K562 (cell line): Measurements from ENCODE around the gene NPAS2. TPM values are rescaled to one million over a fixed set of nuclear protein-coding genes. Genes with fewer than 3 reads are reported as not detected.

ENCODE experiments used
- ETS1 ChIP-seq: conservative IDR thresholded peaks from 2 replicates; pipeline ENCODE4 v1.6.1; 2011; ENCODE audit warnings: low read depth, mild to moderate bottlenecking, low read length; ENCODE audit not compliant: control insufficient read depth
- MGA ChIP-seq: fragments of 450-650 bp; IDR thresholded peaks from 2 replicates; pipeline ENCODE4 v1.6.1; 2016; ENCODE audit warnings: mild to moderate bottlenecking, moderate library complexity
- MNT ChIP-seq, 2 experiments: fragments of 450-650 bp; conservative IDR thresholded peaks; 2 replicates each; pipeline ENCODE4 v1.6.1; 2017; ENCODE audit warnings: mild to moderate bottlenecking in 2 of 2, moderate library complexity in 2 of 2
- MTA2 ChIP-seq: fragments of 450-650 bp; IDR thresholded peaks from 2 replicates; pipeline ENCODE4 v1.6.1; 2016; ENCODE audit warnings: low read depth
- polyA plus RNA-seq, 8 experiments: library from polyadenylated mRNA; depleted of rRNA in 4 of 8; stranded (reverse) in 5 of 8; unstranded in 3 of 8; fragments of >200 nt; fragmentation: Nextera tagmentation in 2 of 8; fragmentation: Illumina TruSeq in 1 of 8; extraction: Ambion mirVana in 2 of 8; extraction: Trizol in 1 of 8; gene quantifications; 2 replicates each; pipeline versions ENCODE4 v1.2.1 to v1.2.3, GENCODE V29; 2011 to 2014; ENCODE audit warnings: inconsistent platforms in 1 of 8, missing spikeins in 1 of 8
- total RNA-seq, 7 experiments: library from RNA; depleted of rRNA in 6 of 7; stranded (reverse); fragments of >200 nt in 6 of 7; fragmentation: Illumina TruSeq in 2 of 7; extraction: Trizol in 2 of 7; gene quantifications; 2 replicates each; pipeline versions ENCODE4 v1.2.1 to v1.2.3, GENCODE V29; 2011 to 2021; ENCODE audit warnings: low replicate concordance in 1 of 7

NPAS2 gene
- total and polyA plus RNA-seq, 9 of the 15 experiments (the other 6 are each of a cell fraction or from before 2014, with no cell fraction given), result 0.06 to 0.29 (median 0.07) TPM; not detected in 5

- peak; percentile 79 for TF ChIP-seq MGA
- 0 out of 4 replicates have a peak, but pooled peaks of 1 of the 2 experiments have one; percentile 22 for TF ChIP-seq MNT (conservative IDR thresholded peaks at IDR 0.05)
- no peak for TF ChIP-seq MTA2
- no peak for TF ChIP-seq ETS1
Measured at GRCh38 chr2:100893392-100894104, 73.6 kb downstream of the NPAS2 start (continued).
